VCaP (cell line): ENCODE measurements around the gene PPM1A.

Experiments used
- H3K27ac ChIP-seq: fragments of 450-650 bp; 2 replicates; pipeline ENCODE4 v1.5.1; 2017
- TF ChIP-seq, protein P1 (sequence below): fragments of 450-650 bp; conservative IDR thresholded peaks from 2 replicates; pipeline ENCODE4 v1.5.1; 2017; ENCODE audit warnings: mild to moderate bottlenecking, moderate library complexity

Gene PPM1A

DNA sequence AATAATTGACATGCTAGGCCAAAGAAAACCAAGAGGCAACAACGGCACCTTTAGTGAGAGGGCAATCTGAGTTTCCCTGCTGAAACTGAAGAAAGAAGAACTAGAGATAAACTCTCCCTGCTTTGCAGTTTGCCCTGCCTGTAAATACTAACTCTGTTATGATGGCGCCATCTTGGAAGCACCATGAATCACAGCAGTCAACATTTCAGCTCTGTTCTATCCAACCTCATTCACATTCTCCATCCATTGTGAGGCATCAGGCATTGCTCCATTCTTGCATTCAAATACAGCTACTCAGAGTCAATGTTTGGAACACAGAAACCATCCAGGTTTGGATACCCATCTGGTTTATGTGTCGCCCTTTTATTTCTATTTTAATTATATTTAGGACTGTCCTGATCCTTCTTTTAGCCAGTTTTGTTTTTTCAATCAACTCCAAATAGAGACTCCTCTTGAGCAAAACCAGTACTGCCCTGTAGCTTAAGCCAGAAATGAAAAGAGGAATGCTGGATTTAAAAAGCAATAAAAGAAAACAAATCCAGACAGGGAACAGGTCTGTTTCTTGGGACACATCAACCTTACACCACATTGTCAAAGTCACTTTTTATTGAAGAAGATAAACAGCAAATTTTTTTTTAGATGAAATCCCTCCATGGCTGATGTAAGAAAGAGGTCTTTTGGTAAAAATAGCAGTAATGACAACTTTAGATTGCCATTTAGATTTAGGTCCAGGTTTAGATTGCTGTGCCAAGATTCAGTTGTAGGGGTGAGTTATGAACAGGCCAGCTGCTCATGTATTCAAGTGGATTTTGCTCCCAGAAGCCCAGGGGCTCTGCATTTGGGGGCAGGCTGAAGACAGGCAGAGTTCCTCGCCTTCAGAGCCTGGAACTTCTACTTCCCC, 33.3 kb upstream of the PPM1A start:
- TF ChIP-seq, protein P1, sequence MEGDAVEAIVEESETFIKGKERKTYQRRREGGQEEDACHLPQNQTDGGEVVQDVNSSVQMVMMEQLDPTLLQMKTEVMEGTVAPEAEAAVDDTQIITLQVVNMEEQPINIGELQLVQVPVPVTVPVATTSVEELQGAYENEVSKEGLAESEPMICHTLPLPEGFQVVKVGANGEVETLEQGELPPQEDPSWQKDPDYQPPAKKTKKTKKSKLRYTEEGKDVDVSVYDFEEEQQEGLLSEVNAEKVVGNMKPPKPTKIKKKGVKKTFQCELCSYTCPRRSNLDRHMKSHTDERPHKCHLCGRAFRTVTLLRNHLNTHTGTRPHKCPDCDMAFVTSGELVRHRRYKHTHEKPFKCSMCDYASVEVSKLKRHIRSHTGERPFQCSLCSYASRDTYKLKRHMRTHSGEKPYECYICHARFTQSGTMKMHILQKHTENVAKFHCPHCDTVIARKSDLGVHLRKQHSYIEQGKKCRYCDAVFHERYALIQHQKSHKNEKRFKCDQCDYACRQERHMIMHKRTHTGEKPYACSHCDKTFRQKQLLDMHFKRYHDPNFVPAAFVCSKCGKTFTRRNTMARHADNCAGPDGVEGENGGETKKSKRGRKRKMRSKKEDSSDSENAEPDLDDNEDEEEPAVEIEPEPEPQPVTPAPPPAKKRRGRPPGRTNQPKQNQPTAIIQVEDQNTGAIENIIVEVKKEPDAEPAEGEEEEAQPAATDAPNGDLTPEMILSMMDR: no peak
- 0 out of 2 replicates have a peak overlapping the region, but pooled peaks have one; percentile 5 for H3K27ac ChIP-seq

DNA sequence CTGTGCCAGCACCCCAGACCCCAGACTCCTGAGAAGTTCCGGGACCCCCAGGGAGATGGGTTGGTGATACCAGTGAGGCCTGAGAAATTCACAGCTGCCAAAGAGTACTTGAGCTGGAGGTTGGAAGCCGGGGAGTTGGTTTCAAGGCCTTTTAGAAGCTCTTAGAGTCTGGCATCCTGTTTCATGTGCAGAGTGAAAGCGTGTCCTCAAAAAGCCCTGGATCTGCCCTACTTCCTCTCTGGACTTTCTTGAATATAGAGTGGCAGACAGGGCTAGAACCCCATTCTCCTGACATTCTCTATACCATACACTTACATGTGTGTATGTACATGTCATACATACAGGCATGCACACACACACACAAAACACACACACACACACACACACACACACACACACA, 31.3 kb upstream of the PPM1A start:
- H3K27ac ChIP-seq: no peak overlapping the region
- TF ChIP-seq, protein P1: no peak

DNA sequence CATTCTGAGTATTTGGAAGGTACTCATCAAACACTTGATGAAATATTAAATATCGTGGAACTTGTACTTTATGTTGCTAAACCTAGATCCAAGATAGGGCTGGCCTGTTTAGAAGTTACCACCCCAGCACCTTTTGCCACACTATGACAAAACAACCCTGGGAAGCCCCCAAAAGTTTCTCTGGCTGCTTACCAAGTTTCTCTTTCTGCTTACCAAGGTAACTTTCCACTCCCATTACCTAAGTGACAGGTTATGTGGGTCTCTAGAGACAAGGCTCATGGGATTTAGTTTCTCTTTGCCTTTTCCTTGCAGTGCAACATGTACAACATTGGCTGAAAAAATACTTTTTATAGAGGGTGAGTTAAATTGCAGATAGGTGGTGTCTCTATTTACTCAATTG, 28.9 kb upstream of the PPM1A start:
- TF ChIP-seq, protein P1: no peak
- no peak overlapping the region for H3K27ac ChIP-seq

DNA sequence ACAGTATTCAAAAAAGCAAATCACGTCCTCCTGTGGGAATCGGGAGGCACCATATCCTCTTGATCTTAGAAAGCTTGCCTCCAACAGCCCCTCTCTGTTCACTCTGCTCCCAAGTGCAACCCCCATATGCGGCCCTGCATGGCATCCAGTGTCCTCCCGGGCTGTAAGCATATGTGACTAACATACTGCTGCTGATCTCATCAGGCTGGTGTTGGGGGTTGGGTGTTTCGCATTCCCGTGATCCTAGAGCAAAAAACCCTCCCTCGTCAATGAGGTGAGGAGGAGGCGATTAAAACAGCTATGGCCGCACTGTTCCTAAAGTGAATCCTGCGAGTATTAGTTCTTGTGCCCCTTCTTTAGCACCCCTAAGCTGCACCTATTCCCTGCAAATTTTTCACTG, 28.1 kb upstream of the PPM1A start:
- TF ChIP-seq, protein P1: no peak
- no peak overlapping the region for H3K27ac ChIP-seq

DNA sequence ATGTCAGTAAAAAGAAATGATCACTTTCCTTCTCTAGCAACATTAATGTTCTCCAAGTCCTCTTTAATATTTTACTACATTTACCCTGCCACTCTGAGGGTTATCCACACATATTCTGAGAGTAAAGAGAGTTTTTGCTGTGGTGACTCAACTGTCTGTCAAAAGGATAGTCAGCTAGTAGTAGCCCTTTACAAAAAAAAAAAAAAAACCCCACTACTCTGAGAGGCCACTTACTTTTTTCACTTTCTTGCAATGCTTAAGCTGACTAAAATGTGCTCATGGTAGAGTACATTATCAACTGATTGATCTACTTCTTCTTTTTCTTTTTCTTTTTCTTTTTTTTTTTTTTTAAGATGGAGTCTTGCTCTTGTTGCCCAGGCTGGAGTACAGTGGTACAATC, 27.6 kb upstream of the PPM1A start:
- TF ChIP-seq, protein P1: no peak
- peak overlapping the region; percentile 86 for H3K27ac ChIP-seq

DNA sequence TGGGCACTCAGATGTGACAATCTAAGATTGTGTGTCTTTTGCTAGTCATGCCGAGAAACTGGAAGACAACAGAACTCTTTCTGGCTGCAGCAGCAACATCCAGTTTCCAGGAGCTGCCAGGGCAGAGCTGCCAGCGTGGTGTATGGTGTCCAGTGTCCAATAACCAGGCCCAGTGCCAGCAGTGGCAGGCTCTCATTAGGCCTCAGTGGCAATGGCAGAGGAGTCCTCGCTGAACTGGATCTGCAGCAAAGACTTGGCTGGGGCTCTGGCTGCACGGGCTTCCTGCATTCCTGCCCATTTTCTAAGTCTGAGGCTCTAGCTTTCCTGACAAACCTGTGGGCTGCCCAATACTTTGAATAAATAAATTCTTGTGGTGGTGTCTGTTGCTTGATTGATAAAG, 26.2 kb upstream of the PPM1A start:
- peak overlapping the region; percentile 86 for H3K27ac ChIP-seq
- TF ChIP-seq, protein P1: no peak

DNA sequence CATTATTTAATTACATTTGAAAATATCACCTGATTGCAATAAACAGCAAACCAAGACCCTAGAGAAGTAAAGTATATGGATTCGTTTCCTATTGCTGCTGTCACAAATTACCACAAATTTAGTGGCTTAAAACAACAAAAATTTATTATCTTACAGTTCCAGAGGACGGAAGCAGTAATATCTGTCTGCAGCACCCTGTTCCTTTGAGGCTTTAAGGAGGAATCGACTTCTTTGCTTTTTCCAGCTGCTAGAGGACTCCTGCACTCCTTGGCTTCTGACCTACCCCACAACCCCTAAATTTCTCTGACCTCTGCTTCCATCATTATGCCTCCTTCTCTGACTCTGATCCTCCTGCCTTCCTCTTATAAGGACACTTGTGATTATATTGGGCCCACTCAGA, 23.8 kb upstream of the PPM1A start:
- TF ChIP-seq, protein P1: no peak
- no peak overlapping the region for H3K27ac ChIP-seq
